Peyer's patch (tissue), 4 donors: ENCODE data around the gene PHF10.

Source experiments
- CTCF ChIP-seq, 6 experiments: fragments of 450-650 bp in 4 of 6; fragments of 200-600 bp in 2 of 6; sonication (generic) in 1 of 6; IDR thresholded peaks; one replicate each; pipeline ENCODE4 v1.5.1; 2017 to 2019; ENCODE audit warnings: antibody characterized with exemption in 6 of 6, mild to moderate bottlenecking in 3 of 6, moderate library complexity in 1 of 6
- POLR2A ChIP-seq, 2 donors: fragments of 450-650 bp; IDR thresholded peaks; one replicate each; pipeline ENCODE4 v1.5.1; 2017; ENCODE audit warnings: antibody characterized with exemption in 2 of 2, mild to moderate bottlenecking in 2 of 2, moderate library complexity in 2 of 2

- TF ChIP-seq CTCF (IDR thresholded peaks at IDR 0.05) (no peak), POLR2A (IDR thresholded peaks at IDR 0.05) (no peak)
Measured at GRCh38 chr6:169659820-169660610, 64.3 kb downstream of the PHF10 start.
